C4-2B (cell line): ENCODE results near the gene NTNG2.

ENCODE experiments used
- CTCF ChIP-seq: fragments of 450-650 bp; conservative IDR thresholded peaks from 2 replicates; pipeline ENCODE4 v1.5.1; 2017; ENCODE audit warnings: mild to moderate bottlenecking
- ZFX ChIP-seq: fragments of 450-650 bp; IDR thresholded peaks from 2 replicates; pipeline ENCODE4 v1.6.1; 2017

- TF ChIP-seq CTCF (no peak), ZFX (no peak)
Observed at GRCh38 chr9:132121021-132121420, 40.8 kb upstream of the NTNG2 start.
